Activated CD4-positive, alpha-beta T cell treated with anti-CD3 and anti-CD28 coated beads, Interleukin-2, Interleukin-6, amounts not matched to agents 100 ng/mL and 50 ng/mL, durations not matched to agents 16 hours and 8 hours (primary cell): Measurements from ENCODE around the gene AGO3.
A peak's percentile ranks its signal among the peaks of the same experiment; 100 is the strongest.
"Not testable (repeated sequence)": the region's sequence is repeated elsewhere in the genome, so short reads cannot be mapped to it uniquely, and the experiment has no call there.

ENCODE experiments used
- DNase-seq: peaks from one replicate; pipeline ENCODE4 v3.0.0-alpha.2; 2020

The AGO3 gene

DNA sequence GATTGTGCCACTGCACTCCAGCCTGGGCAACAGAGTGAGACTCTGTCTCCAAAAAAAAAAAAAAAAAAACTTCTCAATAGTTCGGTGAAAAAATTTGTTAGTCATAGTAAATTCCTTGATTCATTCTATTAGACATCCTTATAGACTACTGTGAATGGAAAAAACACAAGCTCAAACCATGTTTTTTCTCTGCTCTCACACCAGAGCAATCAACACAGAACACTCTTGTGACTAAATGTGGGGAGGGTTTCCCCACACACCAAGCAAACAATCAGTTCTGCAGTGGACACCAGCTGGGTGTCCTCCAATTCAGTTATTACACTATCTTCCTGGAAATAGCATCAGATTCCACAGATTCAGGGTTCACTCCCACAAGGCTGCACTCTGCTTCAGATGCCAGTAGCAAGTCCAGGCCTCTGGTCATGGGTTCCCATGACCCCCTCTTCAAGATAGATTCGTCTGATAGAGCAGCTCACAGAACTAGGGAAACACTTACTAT, 83.9 kb downstream of the AGO3 start:
- no peak for DNase-seq

DNA sequence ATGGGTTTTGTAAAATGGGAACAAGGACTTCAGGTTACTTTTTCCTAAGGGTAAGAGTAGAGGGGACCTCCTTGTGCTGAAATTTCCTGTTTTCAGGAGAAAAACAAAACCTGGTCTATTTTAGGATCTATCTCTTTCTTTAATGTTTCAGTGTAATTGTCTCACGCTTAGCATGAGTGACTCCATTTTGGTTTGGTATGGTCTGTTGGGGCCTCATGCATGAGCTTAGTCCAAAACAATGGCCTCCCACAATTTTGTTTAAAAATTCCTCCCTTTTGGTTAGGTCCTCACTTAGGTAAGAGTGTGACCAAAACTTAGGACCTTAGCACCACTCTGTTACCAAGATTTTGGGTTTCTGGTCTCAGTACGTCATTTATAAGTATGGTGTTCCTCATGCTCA, 85.8 kb downstream of the AGO3 start:
- DNase-seq, result no peak

DNA sequence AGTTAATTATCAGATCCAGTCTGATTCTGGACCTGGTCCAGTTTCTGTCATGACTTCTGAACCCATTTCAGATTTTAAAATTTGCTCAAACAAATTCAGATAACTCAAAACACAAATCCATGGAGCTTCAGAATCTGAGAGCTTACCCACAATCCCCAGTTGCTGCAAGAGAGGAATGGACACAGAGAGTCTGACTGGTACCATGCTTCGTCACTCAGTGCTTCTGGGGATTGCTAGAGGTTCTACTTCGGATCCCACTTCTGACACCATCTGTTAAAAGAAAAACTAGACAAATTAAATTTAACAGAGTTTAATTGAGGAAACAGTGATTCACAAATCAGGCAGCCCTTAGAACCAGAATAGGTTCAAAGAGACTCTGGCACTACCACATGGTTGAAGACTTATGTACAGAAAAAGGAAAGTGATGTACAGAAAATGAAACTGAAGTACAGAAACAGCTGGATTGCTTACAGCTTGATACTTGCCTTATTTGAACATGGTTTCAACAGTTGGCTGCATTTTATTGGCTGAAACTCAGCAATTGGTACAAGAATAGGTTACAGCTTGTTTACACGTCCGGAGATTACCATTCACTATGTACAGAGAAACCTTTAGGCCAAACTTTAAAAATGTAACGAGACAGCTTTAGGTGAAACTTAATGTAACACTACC, 92.3 kb downstream of the AGO3 start:
- DNase-seq, result peak; percentile 40

DNA sequence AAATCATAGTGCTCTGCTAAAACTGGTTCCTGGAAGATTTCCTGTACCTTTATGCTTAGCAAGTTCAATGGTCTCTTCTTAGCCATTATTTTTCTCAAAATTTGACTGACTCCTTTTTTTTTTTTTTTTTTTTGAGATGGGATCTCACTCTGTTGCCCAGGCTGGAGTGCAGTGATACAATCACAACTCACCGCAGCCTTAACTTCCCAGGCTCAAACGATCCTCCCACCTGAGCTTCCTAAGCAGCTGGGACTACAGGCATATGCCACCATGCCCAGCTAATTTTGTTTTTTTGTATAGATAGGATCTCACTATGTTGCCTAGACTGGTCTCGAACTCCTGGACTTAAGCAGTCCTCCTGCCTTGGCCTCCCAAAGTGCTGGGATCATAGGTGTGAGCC, 93.1 kb downstream of the AGO3 start:
- not testable (repeated sequence) for DNase-seq

DNA sequence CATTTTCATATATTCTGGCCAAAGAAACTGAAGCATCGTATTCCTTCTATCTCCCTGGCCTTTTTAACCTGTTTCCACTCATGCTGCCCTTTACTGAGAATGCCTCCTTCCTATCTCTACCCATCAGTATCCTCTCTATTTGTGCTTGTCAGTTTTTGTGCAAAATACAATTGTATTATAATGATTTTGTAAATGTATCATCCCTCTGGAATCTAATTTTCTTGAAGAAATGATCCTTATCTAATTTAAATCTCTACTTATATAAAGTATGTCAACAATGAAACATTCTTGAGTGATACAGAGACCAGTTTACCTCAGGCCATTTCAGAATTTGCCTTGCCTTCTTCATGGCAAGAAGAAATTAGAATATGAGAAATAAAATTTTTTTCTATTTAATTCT, 93.9 kb downstream of the AGO3 start:
- DNase-seq, result no peak

DNA sequence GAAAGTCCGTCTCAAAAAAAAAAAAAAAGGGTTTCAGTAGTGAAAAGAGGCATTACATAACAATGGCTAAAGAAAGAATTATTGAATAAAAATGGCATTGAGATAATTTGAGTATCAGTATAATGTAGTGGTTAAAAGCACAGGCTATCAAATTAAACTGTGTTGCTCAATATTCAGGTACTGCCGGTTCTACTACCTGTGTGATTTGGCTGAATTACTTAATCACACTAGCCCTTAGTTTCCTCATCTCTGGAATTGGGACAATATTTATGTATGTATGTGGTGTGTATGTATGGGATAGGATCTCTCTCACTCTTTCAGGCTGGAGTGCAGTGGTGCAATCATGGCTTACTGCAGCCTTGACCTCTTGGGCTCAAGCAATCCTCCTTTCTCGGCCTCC, 96.9 kb downstream of the AGO3 start:
- no peak for DNase-seq

DNA sequence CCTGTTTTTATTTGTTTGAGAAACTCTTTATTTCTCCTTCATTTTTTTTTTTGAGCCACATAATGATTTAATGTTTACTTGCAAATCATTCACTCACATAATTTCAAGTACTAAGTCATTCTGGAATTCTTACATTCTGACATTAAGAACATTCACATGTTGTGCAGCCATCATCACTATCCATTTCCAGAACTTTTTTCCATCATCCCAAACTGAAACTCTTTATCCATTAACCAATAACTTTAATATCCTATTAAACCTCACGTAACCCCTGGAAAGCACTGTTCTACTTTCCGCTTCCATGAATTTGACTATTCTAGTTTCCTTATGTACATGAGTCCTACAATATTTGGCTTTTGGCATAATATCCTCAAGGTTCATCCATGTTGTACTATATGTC, 100.5 kb downstream of the AGO3 start:
- no peak for DNase-seq

DNA sequence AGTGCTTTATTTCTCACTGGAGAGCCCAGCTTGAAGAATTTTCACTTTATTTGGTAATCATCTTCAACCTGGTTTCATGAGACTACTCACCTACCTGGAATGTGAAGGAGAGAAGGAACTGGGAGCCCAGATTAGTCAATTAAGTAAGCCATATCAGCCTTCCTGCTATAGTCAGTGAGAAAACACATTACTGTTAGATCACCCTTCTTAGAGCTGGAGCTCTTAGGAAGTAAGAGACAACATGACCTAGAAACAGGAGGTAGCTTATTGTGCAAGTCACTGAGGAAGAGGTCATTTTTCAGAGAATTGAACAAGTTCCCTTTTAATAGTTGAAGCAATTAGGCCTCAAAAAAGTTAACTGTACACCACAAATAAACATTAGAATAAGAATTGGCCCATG, 103.8 kb downstream of the AGO3 start:
- no peak for DNase-seq

DNA sequence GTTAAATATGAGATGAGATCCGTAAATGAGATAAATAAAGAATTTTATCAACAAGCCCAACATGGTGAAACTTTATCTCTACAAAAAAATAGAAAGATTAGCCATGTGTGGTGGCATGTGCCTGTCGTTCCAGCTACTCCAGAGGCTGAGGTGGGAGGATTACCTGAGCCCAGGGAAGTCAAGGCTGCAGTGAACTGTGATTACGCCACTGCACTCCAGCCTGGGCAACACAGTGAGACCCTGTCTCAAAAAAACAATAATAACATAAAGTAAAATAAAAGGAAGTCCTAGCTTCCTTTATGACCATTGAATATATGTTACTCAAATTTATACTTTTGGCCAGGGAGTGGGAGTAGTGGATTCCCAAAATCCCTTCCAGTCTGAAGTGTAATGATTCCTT, 104.2 kb downstream of the AGO3 start:
- DNase-seq, result no peak

DNA sequence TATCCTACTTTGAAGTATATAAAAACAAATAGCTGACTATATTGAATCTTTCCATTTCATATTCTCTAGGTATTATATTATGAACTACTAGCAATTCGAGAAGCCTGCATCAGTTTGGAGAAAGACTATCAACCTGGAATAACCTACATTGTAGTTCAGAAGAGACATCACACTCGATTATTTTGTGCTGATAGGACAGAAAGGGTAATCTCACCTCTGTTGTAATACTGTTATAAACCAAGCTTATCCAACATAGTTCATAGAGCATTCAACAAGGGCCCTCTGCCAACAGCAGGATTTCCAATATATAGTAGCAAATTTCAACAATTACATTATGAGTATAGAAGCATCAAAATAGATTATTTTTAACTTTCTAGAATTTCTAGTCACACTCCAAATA, 109.3 kb downstream of the AGO3 start:
- no peak for DNase-seq

DNA sequence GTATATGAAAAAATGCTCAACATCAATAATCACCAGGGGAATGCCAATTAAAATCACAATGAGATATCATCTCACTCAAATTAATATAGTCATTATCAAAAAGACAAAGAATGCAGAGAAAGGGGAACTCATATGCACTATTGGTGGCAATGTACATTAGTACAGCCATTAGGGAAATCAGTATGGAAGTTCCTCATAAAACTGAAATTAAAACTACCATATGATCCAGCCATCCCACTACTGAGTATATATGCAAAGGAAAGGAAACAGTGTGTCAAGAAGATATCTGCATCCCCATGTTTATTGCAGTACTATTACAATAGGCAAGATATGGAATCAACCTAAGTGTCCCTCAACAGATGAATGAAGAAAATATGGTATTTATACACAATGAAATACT, 120.9 kb downstream of the AGO3 start:
- no peak for DNase-seq

DNA sequence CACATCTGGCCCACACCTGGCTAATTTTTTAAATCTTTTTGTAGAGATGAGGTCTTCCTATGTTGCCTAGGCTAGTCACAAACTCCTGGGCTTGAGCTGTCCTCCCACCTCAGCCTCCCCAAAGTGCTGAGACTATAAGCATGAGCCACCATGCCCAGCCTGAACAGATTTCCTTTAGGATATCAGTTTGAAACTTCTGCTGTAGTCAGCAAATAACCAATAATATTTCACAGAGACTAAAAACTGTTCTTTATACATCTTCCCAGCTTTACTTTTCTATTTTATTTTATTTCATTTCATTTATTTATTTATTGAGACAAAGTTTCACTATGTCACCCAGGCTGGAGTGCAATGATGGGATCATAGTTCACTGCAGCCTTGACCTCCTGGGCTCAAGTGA, 123.1 kb downstream of the AGO3 start:
- DNase-seq, result no peak

DNA sequence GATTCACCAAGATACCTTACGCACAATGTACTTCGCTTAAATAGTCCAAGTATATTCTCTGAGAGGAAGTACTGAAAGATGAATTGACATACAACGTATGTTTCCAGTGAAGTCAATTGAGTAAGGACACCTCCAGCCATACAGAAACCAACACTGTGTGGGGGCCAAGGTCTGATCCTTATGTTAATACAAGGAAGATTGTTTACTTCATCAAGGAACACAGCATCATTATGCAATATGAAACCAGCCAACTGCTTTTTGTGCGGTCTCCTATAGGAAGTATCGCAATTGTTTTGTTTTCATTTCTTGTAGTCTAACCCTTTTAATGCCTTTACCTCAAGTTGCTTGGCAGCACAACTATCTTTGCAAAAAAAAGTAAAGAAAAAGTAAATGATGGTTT, 124.8 kb downstream of the AGO3 start:
- no peak for DNase-seq

DNA sequence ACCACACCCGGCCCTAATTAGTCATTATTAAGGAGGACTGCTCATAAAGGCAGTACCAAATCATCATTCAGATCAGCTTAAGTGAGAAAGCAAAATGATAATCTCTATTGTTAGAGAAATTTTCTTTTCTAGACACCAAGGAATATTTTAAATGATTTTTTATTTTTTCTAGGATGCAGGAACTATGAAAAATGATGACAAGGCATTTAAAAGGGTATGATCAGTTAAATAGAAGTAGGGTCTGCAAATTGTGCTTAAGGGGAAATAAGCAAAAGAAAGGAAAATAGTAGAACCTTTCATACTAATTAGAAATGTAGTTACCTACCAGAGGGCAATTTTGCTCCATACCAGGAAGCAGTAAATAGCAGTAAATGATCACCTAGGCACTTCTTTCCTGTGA, 131.4 kb downstream of the AGO3 start:
- no peak for DNase-seq

DNA sequence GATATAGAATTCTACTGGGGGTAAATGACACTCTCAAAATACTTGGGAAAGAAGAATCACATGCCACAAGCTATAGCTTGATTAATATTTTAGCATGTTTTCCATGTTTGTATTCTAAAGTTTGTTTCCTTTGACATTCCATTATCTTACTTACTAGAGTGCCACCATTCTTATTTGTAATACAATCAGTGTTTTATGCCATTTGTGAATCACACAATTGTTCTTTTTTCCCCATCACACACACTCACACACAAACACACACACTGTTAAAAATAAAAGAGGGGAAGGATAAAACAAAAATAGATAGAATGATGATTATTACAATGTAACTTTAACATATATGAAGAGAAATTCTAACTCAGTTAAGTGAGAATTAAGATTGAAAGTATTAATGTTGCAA, 137.0 kb downstream of the AGO3 start:
- no peak for DNase-seq

DNA sequence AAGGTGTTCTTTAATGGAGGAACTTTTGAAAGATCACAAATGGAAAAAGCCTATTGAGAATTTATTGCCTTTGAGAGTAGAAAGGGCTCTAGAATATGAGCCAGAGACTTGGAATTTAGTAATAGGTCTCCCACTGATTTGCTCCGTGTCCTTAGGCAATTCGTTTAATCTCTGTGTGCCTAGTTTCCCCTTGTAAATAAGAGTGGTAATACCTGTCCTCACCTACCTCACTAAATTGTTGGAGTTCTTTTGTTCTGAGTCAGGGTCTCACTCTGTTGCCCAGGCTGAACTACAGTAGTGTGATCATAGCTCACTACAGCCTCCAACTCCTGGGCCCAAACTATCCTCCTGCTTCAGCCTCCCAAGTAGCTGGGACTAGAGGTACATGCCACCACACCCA, 138.0 kb downstream of the AGO3 start:
- no peak for DNase-seq

DNA sequence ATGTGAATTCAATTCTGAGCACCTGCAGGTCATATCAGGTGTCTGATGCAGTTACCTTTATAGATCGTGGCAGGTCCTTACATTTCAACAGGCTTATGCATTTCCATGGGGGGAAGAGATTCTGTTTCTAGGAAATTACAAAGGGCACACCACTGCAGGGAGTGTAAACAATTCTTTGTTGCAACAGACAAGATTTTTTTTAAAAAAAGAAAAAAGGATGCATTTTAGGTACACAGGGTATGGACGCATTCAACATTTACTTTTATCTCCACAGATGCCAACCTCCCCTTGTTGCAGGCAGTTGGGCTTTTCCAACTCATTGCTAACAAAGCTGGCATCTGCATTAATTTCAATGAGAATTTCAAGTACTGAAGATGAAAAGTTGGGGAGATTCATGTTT, 139.4 kb downstream of the AGO3 start:
- no peak for DNase-seq

DNA sequence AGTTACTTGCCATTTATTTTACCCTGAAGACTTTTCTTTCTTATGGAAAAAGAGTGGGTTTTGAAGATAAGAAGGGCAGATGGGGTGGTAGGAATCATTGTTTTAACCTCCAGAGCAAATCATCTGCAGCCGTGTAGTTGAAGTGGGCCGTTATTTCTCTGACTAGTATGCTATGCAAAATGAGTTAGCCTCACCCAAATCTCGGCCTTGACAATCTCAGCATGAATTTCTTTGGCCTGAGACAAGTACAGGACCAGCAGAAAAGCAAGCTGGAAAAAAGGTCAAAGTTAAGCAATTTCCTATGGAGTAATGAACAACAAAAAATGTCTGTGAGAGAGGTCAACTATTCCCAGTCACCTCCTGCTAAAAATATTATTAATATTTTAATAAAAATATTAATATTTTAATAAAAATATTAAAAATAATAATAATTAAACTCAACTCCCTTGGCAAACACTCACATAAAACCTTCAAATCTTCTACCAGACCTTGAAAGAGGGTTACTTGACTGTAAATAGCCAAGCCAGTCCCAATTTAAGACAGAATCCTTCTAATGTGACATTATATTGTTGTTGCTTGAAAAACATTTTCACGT, 146.2 kb downstream of the AGO3 start:
- DNase-seq, result no peak

DNA sequence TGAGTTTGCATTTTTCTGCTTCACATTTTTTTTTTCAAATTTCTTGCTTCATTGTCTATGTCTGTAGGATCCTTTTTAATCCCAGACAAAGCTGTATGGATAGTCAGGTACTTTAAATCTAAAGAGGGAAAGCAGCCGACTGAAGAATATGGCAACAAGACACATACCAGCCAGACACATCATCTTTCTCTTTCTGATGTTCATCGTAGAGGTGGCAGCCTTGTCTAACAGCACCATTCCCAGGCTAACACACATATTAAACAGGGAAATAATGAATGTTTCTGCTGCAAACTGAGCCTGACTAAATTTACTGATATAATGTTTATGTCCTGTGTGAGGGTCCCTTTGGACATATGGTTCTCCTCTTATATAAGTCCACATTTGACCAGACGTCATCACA, 149.3 kb downstream of the AGO3 start:
- DNase-seq, result no peak

DNA sequence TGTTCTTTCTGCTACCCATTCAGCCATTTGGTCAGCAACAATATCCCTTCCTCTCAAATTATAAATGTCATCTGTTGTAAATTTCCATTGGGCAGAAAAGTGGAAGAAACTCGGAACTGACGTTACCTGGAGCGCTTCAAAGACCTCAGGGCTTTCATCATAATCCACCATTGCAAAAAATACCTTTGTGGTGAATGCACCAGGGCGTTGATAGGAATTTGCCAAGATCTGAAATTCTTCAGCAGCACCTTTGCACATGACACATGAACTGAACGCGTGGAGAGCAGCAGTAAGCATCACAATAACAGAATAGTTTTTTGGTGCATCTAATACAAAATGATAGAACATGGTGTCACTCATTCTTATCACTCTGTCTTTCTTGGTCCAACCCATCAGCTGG, 149.9 kb downstream of the AGO3 start:
- DNase-seq, result no peak

DNA sequence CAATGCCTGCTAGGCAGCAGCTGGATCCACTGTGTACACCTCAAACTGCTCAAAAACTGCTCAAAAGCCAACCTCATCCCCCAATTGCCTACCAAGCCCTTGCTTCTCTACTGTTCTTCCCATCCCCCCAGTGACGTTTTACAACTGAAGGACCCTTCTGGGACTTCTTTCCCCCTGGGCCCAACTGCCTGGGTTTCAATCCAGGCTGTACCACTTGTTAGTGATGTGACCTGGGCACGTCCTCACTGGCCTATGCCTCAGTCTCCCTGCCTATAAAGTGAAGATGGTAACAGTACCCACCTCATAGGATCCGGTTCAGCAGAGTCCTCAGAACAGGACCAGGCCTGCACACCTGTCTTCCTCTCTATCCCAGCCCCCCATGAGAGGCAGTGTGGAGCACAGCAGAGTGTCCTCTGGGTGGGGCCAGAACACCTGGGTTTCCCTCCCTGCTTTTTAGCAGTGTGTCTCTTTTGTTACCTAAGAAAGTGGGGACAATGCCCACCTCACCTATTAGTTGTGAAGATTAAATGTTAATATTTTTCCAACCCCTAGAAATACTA, 151.1 kb downstream of the AGO3 start:
- DNase-seq, result no peak

DNA sequence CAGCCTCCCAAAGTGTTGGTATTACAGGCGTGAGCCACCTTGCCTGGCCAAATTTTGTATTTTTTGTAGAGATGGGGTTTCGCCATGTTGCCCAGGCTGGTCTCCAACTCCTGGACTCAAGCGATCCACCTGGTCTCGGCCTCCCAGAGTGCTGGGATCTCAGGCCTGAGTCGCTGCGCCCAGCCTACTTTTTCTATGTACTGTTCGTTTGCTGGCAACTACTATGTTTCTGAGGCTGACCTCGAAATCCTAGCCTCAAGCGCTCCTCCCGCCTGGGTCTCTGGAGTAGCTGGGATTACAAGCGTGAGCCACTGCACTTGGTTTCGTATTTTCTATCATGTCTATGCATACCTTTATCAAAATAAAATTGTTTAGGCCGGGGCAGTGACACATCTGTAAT, 152.3 kb downstream of the AGO3 start:
- DNase-seq, result no peak

DNA sequence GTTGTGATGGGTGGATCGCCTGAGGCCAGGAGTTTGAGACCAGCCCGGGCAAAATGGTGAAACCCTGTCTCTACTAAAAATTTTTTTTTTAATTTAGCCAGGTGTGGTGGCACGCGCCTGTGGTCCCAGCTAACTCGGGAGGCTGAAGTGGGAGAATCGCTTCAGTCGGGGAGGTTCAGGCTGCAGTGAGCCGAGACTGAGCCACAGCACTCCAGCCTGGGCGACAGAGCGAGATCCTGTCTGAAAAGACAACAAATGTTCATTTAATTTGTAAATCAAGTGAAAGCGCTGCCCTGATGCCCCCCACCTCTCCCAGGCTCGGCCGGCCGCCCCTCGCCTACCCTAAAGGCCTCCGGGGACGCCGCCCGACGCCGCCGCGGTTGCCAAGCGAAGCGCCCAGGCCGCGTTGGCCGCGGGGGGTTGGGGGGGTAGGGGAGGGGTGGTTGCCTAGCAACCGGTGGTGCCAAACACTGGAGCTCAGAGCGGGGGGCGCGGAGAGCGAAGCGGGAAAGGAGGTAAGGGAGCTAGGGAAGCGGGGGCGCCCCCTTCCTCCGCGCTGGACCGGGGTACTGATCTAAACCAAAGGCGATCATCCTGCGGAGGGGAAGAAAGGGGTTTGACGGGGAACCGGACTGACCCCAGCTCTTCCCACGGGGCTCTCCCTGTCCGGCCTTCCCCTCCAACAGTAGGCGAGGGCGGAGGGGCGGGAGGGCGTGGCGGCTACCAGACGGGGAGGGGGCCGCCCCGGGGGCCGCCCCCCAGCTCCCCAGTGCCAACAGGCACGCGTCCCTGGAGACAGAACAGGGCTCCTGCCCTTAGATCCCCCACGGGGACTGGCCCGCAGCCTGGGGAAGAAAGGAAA, 153.0 kb downstream of the AGO3 start, which contains the start of gene TEKT2:
Gene TEKT2 (plus strand): TSS at position 460 of the 862 bp plus-strand sequence. CDS start 828 bp downstream, outside the sequence.
- DNase-seq, result no peak
